HepG2 (cell line): ENCODE data around the gene NELFB. TPM values are rescaled to one million over a fixed set of nuclear protein-coding genes. Genes with fewer than 3 reads are reported as not detected.

Experiments used
- BORCS8-MEF2B ChIP-seq: sonication (generic); formaldehyde crosslinking; IDR thresholded peaks from 2 replicates; pipeline ENCODE4 v1.8.0; 2022; ENCODE audit warnings: mild to moderate bottlenecking, missing genetic modification reagents
- EED ChIP-seq: sonication (generic); formaldehyde crosslinking; IDR thresholded peaks from 2 replicates; pipeline ENCODE4 v1.5.0; 2020; ENCODE audit warnings: mild to moderate bottlenecking, missing genetic modification reagents
- EZH2 ChIP-seq: conservative IDR thresholded peaks from 2 replicates; pipeline ENCODE4 v1.6.1; 2012; ENCODE audit warnings: mild to moderate bottlenecking, low read depth, low read length, moderate library complexity
- FOXK1 ChIP-seq: sonication (generic); formaldehyde crosslinking; IDR thresholded peaks from 2 replicates; pipeline ENCODE4 v1.4.0; 2020; ENCODE audit warnings: low read depth, missing genetic modification reagents, borderline replicate concordance
- GMEB1 ChIP-seq: sonication (generic); formaldehyde crosslinking; IDR thresholded peaks from 2 replicates; pipeline ENCODE4 v1.5.1; 2020; ENCODE audit warnings: missing genetic modification reagents, mild to moderate bottlenecking, borderline replicate concordance
- HOXA3 ChIP-seq: sonication (generic); formaldehyde crosslinking; IDR thresholded peaks from 2 replicates; pipeline ENCODE4 v1.5.0; 2020; ENCODE audit warnings: missing genetic modification reagents
- JUND ChIP-seq: sonication (generic); formaldehyde crosslinking; IDR thresholded peaks from 2 replicates; pipeline ENCODE4 v1.8.0; 2022; ENCODE audit warnings: mild to moderate bottlenecking, missing genetic modification reagents
- NFYB ChIP-seq: sonication (generic); formaldehyde crosslinking; IDR thresholded peaks from 2 replicates; pipeline ENCODE4 v1.4.0; 2020; ENCODE audit warnings: missing genetic modification reagents
- PRDM15 ChIP-seq: sonication (generic); formaldehyde crosslinking; IDR thresholded peaks from 2 replicates; pipeline ENCODE4 v1.4.0; 2020; ENCODE audit warnings: missing genetic modification reagents
- SIN3A ChIP-seq: IDR thresholded peaks from 2 replicates; pipeline ENCODE4 v1.6.1; 2011; ENCODE audit warnings: low read depth, mild to moderate bottlenecking, control low read depth, low read length, borderline replicate concordance
- SP140L ChIP-seq: sonication (generic); formaldehyde crosslinking; IDR thresholded peaks from 2 replicates; pipeline ENCODE4 v1.4.0; 2020; ENCODE audit warnings: missing genetic modification reagents, borderline replicate concordance
- TEAD3 ChIP-seq: optimal IDR thresholded peaks from 2 replicates; pipeline ENCODE3; 2016; ENCODE audit warnings: borderline replicate concordance
- THRA ChIP-seq: sonication (generic); formaldehyde crosslinking; IDR thresholded peaks from 2 replicates; pipeline ENCODE4 v1.4.0; 2020; ENCODE audit warnings: missing genetic modification reagents, borderline replicate concordance
- ZBTB3 ChIP-seq: sonication (generic); formaldehyde crosslinking; IDR thresholded peaks from 2 replicates; pipeline ENCODE4 v1.4.0; 2020; ENCODE audit warnings: low read depth, mild to moderate bottlenecking, moderate library complexity, missing genetic modification reagents, borderline replicate concordance
- ZBTB34 ChIP-seq: sonication (generic); formaldehyde crosslinking; IDR thresholded peaks from 2 replicates; pipeline ENCODE4 v1.8.0; 2022; ENCODE audit warnings: mild to moderate bottlenecking, missing genetic modification reagents
- ZC3H4 ChIP-seq: sonication (generic); formaldehyde crosslinking; IDR thresholded peaks from 2 replicates; pipeline ENCODE4 v1.4.0; 2020; ENCODE audit warnings: missing genetic modification reagents, borderline replicate concordance
- ZNF17 ChIP-seq: sonication (generic); formaldehyde crosslinking; IDR thresholded peaks from 2 replicates; pipeline ENCODE4 v1.5.0; 2020; ENCODE audit warnings: mild to moderate bottlenecking, missing genetic modification reagents
- ZNF354B ChIP-seq: sonication (generic); formaldehyde crosslinking; IDR thresholded peaks from 2 replicates; pipeline ENCODE4 v1.8.0; 2022; ENCODE audit warnings: mild to moderate bottlenecking, missing genetic modification reagents
- ZNF496 ChIP-seq: sonication (generic); formaldehyde crosslinking; IDR thresholded peaks from 2 replicates; pipeline ENCODE4 v1.8.1; 2023; ENCODE audit warnings: mild to moderate bottlenecking, moderate library complexity, missing genetic modification reagents; ENCODE audit not compliant: insufficient replicate concordance
- ZNF569 ChIP-seq: sonication (generic); formaldehyde crosslinking; IDR thresholded peaks from 2 replicates; pipeline ENCODE4 v1.5.0; 2020; ENCODE audit warnings: mild to moderate bottlenecking, missing genetic modification reagents, moderate library complexity, borderline replicate concordance
- ZNF749 ChIP-seq: sonication (generic); formaldehyde crosslinking; IDR thresholded peaks from 2 replicates; pipeline ENCODE4 v1.8.0; 2022; ENCODE audit warnings: mild to moderate bottlenecking, missing genetic modification reagents, moderate library complexity, borderline replicate concordance
- polyA plus RNA-seq, 8 experiments: library from polyadenylated mRNA; depleted of rRNA in 3 of 8; stranded (reverse) in 7 of 8; unstranded in 1 of 8; fragments of >200 nt; fragmentation: Illumina TruSeq in 4 of 8; extraction: Trizol in 4 of 8; gene quantifications; 2 replicates each; pipeline versions ENCODE4 v1.2.1 to v1.2.3, GENCODE V29; 2011 to 2016; ENCODE audit warnings: low read depth in 4 of 8, missing spikeins in 1 of 8, mixed read lengths in 1 of 8; ENCODE audit not compliant: insufficient read depth in 1 of 8
- total RNA-seq, 5 experiments: library from RNA; depleted of rRNA; stranded (reverse); fragments of >200 nt; fragmentation: Illumina TruSeq; extraction: Trizol; gene quantifications; 2 replicates each; pipeline ENCODE4 v1.2.3, GENCODE V29; 2016; ENCODE audit warnings: low read depth in 1 of 5

The NELFB gene
- total and polyA plus RNA-seq, 2 of the 13 experiments (the other 11 are each of a cell fraction or from before 2014, with no cell fraction given), result 26.5 to 45.8 TPM

- TF ChIP-seq HOXA3 (CRISPR knock-in tag), result 0 out of 2 replicates have a peak, but pooled peaks have one; percentile 3
- TF ChIP-seq THRA (CRISPR knock-in tag), result no peak
- no peak for TF ChIP-seq NFYB (CRISPR knock-in tag)
- TF ChIP-seq EZH2, result no peak
- TF ChIP-seq ZBTB3 (CRISPR knock-in tag), result no peak
- TF ChIP-seq PRDM15 (CRISPR knock-in tag), result no peak
- TF ChIP-seq TEAD3, result no peak
- no peak; the same call in 1 of the 2 replicates for TF ChIP-seq SIN3A
- no peak for TF ChIP-seq ZNF17
- no peak for TF ChIP-seq ZNF569 (CRISPR knock-in tag)
- TF ChIP-seq FOXK1, result no peak
- TF ChIP-seq ZNF354B (CRISPR knock-in tag), result no peak
- no peak for TF ChIP-seq ZC3H4
- TF ChIP-seq ZBTB34, result no peak
- TF ChIP-seq JUND (CRISPR knock-in tag), result no peak
- no peak for TF ChIP-seq GMEB1 (CRISPR knock-in tag)
- no peak; the same call in 1 of the 2 replicates for TF ChIP-seq ZNF749 (CRISPR knock-in tag)
- TF ChIP-seq ZNF496 (CRISPR knock-in tag), result no peak
- TF ChIP-seq SP140L (CRISPR knock-in tag), result no peak
- TF ChIP-seq BORCS8-MEF2B, result no peak
- peak; percentile 60; the same call in 1 of the 2 replicates for TF ChIP-seq EED
Observed at GRCh38 chr9:137276473-137277328, 21.6 kb downstream of the NELFB start (continued).
